Right renal pelvis (tissue), 4 donors: ENCODE results near the gene TFCP2L1. TPM values are rescaled to one million over a fixed set of nuclear protein-coding genes. Genes with fewer than 3 reads are reported as not detected.

Experiments
- DNase-seq, 4 donors: peaks; one replicate each; pipeline ENCODE4 v3.0.0-alpha.2; 2013; ENCODE audit warnings: low read depth in 4 of 4, low spot score in 3 of 4, missing footprints in 1 of 4
- polyA plus RNA-seq, 4 donors: library from polyadenylated mRNA; unstranded; fragments of 120-200 nt; gene quantifications; one replicate each; pipeline ENCODE4 v1.2.1, GENCODE V29; 2013; ENCODE audit not compliant: insufficient read length in 4 of 4

TFCP2L1 gene
- polyA plus RNA-seq, 4 donors = 52.8 to 63.4 (median 61.9) TPM

DNA sequence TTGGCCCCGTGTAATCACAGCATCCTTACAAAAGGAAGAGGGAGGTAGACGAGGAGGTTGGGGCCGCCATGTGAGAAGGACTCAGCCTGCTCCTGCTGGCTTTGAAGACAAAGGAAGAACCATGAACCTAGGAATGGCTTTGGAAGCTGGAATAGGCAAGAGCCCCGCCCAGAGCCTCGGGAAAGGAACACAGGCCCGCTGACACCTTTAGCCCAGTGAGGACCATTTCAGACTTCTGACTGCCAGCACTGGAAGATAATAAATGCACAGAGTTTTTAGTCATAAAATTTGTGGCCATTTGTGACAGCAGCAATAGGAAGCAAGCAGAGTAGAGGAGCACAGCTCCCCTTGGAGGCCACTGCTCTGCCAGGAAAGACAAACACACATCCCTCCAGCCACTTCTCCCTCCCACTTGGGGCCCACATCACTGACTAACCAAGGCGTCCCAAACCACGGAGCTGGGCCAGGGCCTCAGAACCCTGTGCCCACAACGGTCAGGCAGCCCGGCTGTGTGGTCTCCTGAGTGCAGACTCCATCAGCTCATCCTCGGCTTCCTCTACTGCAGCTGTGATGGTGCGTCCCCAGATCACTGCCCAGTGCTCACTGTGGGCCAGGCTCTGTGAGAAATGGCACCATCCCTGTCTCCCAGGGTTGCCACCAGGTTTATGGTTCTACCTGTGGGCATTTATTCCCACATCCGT lies 39.7 kb downstream of the TFCP2L1 start:
- no peak for DNase-seq

DNA sequence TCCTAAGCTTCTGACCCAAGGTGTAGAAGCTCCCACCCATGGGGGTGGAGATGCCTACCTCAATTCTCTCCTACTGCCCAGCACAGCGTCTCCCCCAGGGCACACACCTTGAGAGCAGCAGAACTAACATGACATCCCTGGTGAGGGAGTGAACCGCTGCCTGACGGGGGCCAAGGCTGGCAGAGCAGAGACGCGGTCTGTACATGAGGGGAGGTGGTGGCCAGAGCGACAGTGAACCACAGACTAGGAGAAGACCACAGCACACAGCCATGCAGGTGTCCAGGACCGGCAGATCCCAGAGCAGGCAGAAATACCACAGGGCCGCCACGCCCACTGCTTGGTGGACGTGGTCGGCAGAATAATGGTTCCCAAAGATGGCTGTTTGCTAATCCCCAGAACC lies 40.4 kb downstream of the TFCP2L1 start:
- no peak for DNase-seq

DNA sequence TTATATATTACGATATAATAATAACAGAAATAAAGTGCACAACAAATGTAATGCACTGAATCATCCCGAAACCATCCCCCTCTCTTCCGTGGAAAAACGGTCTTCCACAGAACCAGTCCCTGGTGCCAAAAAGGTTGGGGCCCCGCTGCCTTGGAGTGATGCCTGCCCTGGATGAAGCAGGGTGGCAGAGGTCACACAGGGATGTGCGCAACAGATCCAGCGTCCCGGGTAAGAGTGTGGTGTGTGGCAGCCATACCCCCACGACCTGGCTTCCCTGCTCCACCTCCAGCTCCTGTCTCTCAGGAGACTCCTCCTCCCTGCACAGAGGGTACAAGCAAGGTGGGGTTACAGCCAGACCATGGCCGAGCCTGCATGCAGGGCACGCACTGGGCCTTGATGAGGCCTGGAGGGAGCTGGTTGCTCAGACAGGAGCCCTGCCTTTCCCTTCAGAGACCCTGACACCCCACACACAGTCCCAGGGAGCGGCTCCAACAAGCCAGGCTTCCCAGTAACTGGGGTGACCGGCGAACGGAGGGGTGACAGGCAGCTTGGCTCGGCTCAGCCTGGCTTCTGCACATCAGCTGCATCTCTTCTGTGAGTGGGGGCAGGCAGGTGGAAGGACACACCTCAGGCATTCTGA lies 41.1 kb downstream of the TFCP2L1 start:
- DNase-seq = no peak

DNA sequence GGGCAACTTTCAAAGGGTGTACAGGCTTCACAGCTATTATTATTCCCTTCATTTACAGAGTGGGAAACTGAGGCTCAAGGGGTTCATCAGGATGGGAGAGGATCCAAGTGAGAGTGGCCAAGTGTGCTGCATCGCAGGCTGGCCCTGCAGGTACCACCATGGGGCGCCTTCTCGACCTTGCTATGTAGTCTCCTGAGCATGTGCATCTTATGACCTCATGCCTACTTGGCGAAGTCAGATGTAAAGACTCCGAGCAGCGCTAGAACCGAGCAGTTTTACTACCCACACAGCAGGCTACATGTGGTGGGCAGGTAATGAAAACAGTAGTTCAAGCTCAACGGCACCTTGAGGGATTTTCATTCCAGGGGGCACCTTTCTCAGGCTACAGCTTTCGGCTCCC lies 42.0 kb downstream of the TFCP2L1 start:
- DNase-seq = no peak

DNA sequence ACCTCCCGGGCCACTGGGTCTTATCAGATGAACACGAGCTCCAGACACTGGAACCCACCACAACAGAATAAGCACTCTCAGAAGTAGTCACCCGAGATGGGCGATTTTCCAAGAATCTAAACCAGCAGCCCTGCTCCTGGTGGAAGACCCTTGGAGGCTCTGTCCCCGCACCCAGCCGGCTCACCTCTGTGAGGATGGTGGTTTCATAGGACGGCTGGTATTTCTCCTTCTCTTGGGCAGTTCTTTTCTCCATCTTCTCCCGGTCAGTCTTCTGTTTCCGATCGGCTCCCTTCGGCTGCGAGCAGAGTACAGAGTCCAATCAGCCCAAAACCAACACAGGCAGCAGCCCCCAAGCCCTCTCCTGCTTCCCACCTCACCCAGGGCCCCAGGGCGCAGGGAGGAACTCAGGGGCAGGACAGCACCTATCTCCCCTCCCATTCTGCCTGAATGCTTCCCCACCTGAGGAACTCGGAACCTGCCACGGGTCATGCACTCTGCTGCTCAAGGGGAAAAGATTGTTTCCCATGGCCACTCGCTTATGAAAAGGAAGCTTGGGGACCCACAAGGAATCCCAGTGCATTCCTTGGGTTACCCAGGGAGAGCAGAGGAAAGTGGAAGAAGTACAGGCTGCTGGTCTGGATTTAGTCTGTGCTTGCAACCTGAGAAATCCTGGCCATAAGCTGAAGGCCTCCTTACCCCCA lies 42.7 kb downstream of the TFCP2L1 start:
- no peak for DNase-seq

DNA sequence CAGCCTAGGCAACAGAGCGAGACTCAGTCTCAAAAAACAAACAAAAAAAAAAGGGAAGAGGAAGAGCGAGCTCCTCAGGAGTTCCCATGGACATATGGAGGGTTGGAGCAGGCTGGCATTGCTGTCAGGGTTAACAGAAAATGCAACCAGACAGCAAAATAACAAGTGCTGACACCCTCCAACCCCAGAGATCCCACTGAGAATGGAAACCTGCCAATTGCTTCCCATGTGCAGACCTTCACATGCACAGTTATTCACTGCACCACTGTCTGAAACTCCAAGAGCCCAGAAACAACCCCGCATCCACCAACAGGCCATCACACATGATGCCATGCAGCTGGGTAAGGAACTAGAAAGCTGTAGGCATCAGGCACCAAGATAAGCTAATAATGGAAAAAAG lies 43.5 kb downstream of the TFCP2L1 start:
- DNase-seq = no peak

DNA sequence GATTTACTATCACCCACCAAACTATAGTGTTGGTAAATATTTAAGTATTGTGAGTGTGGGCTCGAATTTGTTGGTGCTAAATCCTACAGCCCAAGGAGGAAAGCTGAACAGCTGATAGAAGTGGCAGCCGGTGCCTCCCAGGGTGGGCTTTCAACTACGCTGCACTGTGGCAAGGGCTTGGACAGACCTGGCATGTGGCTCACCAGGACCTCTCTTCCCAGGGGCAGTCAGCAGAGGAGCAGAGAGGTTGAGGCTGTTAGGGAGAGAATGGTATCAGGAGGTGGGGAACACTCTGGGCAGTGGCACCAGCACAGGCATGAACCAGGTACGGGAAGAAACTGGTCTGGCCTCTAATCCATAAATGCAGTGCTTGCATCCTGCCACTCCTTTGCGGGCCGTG lies 44.6 kb downstream of the TFCP2L1 start:
- DNase-seq = no peak

DNA sequence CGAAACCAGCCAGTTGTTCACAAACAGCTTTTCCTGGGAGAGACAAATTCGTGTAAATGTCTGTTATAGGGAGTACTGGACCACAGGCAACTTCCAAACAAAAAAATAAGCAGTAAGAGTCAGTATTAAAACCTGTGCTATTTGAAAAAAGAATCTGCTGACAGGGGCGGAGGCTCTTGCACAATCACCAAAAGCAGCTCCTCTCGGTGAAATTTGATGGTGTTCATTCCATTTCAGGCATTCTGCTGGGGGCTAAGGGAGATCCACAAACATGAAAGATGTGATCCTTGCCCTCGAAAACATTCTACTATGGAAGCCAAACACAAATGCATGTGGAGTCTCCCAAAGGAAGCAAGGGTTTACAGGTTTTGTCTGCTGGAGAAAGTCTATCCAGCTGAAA lies 45.0 kb downstream of the TFCP2L1 start:
- DNase-seq = no peak

DNA sequence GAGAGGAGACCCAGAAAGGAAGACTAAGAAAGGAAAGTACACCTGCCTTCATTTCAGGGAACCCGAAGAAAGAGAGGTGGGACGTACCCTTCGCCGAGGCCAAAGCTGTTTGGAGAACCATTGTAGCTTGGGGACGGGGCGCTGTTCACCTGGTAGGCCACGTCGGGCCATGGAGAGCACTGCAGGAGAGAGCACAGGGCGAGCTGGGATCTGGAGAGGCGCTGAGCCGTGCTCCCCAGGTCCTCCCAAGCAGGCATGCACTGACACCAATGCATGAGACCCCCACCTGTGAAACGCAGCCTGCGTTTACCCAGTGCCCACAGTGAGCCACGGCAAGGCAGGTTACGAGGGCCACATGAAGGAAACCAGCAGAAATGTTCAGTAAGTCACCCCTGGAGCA lies 45.5 kb downstream of the TFCP2L1 start:
- no peak for DNase-seq

DNA sequence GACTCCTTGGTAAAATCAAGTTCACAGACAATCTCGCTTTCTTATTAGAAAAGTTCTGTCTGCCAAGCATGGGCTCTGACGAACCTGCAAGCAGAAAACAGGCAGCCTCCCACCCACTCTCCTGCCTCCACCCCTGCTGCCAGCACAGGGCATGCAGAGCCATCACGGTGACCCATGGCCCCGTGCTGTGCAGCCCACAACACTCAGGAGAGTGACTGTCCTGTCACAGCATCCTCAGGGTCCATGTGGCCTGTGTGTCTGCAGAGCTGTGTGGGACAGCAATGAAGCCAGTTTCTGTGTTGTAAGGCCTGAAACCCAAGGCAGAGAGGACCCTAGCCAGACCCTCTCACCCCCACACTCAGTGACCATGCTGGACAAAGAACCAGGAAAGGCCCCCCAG lies 46.2 kb downstream of the TFCP2L1 start:
- no peak for DNase-seq

DNA sequence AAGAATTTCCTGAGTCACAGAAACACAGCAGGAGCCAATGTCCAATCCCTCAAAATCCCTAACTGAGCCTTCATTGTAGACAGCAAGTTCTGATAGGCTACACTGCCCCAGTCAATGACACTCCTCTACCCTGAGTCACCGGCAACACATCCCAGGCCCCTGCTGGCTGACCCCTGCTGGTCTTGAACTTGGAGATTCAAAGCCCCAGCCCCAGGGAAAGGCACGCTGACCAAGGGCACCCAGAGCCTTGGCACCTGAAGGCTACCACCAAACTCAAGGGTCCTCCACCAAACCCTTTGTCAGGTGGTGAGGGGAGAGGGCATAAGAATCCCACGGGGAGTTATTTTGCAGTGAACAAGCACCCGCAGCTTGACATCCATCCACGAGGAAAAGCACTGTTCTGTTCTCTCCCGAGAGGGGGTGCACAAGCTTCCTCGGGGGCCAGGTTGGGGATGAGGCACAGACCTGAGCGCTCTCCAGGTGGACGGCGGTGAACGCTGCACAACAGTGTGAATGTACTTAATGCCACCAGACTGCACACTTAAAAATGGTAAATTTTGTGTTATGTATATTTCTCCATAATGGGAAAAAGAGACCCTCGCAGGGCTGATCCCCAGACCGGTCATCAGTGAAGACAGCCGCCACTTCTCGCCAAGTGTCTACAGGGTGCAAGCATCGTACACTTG lies 46.9 kb downstream of the TFCP2L1 start:
- no peak for DNase-seq

DNA sequence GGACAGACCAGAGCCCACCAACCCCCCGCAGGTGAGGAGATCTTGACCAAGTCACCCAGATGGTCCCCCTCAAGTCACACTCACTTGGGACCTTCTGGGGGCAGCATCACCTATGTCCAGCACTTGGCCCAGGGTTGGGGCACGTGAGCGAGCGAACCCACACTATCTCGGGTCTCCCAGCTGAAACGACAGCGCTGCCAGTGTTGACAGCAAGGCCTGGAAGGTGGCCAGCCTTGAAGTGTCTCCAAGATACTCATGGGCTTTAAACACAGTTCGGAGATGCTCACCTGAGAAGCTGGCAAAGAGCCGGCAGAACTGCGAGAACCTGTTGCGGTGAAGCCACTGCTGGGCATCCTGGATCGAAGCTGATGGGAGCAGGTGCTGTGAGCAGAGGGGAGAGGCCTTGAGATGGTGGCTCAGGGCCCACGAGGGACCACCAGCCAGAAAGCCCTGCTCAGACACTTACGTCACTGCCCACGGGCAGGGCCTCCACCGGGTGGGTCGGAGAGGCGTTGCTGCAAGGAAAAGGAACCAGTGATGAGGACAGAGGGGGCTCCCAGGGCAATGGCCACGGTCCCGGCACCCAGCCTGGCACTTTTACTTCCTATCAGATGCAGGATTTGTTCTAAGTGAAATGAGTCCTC lies 47.5 kb downstream of the TFCP2L1 start:
- DNase-seq = no peak

DNA sequence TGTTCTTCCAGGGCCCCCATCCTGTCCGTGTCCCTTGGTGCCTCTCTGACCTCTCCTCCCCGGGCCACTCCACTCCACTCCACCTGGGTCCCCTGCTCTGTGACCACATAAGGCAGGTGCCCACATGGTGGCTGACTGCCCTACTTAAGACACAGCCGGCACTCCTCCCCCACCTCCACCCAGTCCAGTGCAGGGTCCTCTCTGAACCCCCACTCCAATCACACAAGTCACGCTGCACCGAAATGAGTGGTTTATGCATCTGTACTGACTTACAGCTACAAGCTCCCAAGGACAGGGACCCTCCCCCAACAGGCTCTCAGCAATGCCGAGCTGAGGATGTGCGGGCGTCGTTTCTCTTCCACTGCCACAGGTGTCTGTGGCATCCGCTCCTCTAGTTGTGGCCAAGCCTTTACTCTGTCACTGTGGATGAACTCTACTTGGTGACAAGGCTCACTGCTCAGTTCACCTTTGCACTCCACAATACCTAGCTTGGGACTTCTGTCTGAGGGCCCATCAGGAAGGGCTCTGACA lies 48.3 kb downstream of the TFCP2L1 start:
- DNase-seq = no peak

DNA sequence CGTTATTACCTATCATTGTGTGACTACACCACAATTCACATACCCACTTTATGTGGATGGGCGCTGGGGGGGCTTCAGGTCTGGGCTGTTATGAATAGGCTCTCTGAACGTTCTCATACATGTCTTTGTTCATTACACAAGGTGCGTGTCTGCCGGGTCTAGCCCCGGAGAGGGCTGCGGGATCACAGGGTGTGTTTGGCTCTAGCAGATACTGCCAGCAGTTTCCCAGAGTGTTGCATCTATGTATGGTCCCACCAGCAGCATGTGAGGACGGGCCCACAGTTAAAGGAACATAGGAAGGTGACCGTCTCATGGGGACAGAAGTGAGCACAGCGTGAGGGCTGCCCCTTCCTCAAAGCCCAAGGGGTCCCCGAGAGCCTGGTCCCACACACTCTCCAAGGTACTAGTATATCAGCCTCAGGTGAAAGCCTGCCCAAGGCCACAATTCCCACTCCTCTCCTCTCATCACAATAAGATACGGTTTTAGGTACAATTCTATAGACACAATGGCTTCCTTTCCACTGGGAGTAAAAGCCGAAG lies 48.8 kb downstream of the TFCP2L1 start:
- no peak for DNase-seq

DNA sequence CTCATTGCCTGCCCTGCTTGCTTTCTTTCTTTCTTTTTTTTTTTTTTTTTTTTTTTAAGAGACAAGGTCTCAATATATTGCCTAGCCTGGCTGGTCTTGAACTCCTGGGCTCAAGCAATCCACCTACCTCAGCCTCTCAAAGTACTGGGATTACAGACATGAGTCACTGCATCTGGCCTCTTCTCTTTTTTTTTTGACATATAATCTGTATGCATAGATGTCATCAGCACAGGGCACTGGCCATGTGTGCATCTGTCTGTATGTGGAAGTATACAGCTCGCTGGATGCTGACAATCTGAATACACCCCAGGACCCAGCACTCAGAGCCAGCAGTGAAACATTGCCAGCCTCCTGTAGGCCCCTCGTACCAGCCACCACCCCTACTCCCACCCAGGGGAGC lies 49.5 kb downstream of the TFCP2L1 start:
- no peak for DNase-seq

DNA sequence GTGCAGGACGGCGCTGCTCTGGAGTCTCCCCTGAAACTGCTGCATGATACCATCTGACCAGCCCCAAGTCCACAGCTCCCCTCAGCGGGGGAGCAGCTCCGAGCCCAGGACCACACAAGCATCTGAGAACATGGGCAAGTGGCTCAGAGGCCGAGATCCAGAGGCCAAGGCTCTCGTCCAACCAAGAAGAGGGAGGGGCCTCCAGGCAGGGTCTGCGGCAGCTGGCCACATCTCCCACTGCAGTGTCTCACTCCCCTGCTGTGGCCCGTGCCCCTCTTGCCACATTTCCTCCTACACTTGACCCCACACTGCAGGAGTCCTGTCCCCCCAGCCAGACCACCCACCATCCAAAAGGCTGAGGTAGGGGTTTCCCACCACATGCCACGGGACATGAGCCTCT lies 50.2 kb downstream of the TFCP2L1 start:
- no peak for DNase-seq

DNA sequence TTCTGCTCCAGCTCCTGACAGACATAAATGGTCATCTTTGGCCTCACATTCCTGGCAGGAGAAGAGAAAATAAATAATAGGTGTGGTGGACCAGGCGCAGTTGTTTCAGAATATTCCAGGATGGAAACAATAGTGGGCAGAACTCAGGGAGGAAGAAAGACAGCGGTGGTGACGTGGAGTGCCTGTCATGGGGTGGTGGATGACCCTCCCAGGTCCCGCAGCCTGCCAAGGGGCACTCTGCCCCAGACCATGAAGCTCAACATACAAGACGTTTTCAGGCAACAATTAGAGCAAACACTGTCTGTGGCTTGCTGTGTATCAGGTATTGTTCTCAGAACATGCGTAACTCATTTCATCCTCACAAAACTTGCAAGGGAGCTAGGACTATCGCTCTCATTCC lies 50.9 kb downstream of the TFCP2L1 start:
- DNase-seq = no peak

DNA sequence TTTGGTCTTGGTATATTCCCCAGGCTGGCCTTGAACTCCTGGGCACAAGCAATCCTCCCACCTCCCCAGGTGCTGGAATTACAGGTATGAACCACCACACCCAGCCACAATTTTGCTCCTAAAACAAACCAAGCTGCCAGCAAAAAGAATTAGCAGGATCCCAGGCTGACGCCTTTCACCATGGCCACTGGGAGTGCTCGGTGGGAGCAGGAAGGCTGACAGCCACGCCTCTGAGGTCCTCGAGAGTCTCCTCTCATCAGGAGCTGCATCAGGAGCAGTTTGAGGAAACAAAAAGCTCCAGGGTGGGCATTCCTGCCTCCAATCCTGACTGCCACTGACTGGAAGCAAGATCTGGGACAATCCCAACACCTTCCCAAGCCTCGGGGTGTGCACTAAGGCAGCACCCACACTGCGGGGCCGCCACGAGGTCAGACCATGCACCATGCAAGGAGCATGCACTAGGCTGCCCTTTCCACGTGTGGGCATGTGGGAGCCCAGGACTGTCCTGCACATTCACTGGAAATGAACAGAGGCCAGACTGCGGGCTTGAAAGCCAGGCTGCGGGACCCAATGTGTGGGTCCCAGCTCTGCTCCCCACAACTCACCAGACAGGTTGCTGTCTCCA lies 51.4 kb downstream of the TFCP2L1 start:
- no peak for DNase-seq

DNA sequence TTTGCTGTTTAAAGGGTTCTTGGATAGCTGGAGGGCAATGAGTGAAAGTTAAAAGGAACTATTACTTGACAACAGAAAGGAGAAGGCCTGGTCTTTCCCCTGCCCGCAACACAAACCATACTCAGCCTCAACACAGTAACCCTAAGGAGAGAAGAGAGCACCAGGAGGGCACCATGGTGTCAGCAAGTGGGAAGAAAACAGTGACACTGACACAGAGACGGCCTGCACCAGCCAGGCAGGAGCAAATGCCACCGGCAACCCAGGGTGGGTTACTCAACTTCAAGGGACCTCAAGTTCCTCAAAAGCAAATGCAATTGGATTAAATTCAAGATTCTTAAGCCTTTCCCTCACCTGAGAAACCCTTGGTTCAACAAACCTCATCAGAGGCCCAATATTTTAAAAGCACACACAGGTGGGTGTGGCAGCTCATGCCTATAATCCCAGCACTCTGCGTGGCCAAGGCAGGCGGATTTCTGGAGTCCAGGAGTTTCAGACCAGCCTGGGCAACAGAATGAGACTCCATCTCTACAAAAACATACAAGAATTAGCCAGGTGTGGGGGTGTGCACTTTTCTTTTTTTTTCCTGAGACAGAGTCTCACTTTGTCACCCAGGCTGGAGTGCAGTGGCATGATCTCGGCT lies 52.3 kb downstream of the TFCP2L1 start:
- DNase-seq = no peak
